GM04503 (cell line): ENCODE results near the gene FMO1.
A peak's percentile ranks its signal among the peaks of the same experiment; 100 is the strongest.

Source experiments
- DNase-seq: peaks from one replicate; pipeline ENCODE4 v3.0.0-alpha.2; 2012; ENCODE audit warnings: low read depth

The FMO1 gene

GRCh38 chr1:171279678-171280077 is 31.4 kb downstream of the FMO1 start:
- no peak for DNase-seq

DNA sequence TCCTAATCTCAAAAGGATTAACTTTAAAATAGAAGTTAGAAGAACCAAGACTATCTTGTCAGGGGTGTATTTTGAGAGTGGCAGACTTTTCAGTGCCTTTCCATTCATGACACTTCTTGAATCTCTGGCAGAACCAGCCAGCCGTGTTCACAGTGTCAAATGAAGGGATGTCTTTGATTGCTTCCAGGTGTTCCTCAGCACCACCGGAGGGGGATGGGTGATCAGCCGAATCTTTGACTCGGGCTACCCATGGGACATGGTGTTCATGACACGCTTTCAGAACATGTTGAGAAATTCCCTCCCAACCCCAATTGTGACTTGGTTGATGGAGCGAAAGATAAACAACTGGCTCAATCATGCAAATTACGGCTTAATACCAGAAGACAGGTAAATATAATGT is 32.3 kb downstream of the FMO1 start:
- no peak for DNase-seq

GRCh38 chr1:171286032-171286705 is 37.9 kb downstream of the FMO1 start:
- DNase-seq, result no peak

DNA sequence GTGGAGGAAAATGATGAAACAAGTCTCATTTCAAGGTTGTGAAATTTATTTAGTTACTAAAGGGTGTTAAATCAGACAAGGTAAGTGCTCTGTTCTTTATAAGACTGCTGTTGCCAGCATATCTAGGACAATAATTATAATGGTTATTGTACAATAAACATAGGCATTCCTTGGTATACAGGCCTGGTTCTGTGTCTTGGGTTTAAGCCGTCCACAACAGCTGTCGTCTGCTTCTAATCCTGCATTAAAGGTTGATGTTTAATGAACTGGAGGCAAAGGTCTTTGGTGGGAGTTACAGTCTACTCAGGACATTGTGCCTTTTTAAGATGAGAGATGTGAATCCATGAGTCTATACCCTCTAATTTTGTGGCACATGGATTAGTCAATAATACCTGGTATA is 42.3 kb downstream of the FMO1 start:
- DNase-seq, result no peak

DNA sequence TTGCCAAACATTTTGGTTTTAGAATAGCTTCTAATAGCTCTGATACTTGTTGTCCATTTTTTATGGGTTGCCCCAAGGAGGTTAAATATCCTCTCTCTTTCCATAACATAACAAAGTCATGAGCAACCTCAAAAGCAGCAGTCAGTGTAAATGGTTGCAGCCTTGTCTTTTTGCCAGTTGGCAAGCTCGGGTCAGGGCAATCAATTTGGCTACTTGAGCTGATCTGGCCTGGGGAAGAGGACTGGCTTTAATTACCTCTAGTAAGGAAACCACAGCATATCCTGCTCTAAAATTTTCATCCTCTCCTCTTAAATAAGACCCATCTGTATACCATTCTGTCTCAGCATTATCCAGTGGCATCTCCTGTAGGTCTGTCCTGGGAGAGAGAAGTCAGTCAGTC is 44.5 kb downstream of the FMO1 start:
- peak; percentile 90 for DNase-seq

- peak; percentile 70 for DNase-seq
Observed at GRCh38 chr1:171295383-171295782, 47.1 kb downstream of the FMO1 start.

DNA sequence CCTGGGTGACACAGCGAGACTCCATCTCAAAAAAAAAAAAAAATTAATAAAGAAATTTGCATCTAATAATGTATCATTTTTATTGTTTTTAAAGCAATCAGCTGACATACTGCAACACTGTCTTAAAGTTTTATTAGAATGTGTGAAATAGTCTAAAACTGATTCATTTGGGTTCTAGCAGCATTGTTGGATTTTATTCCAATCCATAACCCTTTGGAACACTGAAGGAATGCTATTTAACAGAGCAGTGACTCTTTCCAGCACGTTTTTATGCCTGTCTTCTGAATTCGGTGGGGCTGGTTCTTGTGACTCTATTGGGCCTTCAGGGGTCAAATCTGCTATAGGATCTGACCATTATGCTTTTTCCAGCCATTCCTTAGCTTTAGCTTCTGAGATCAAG is 47.5 kb downstream of the FMO1 start:
- peak; percentile 34 for DNase-seq

- DNase-seq, result no peak
Observed at GRCh38 chr1:171296897-171297296, 48.6 kb downstream of the FMO1 start.

- DNase-seq, result no peak
Observed at GRCh38 chr1:171298696-171299095, 50.4 kb downstream of the FMO1 start.

DNA sequence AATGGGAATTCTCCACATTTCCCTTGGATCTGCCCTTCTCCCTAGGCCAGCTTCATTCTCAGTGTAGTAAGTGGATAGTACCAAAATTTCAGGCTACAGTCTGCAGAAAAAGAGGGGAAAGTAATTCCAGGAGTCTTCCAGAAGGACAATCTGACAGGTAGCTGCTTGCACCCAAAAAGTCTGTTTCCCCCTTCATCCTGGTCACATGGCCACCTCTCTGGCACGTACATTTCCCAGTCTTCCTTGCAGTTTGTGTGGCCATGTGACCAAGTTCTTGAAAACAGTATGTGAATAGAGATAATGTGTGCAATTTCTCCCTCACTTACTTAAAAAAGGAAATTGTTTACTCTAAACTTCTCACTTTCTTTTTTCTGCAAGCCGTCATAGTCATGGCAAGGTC is 51.0 kb downstream of the FMO1 start:
- DNase-seq, result no peak

GRCh38 chr1:171300401-171300800 is 52.1 kb downstream of the FMO1 start:
- DNase-seq, result no peak

DNA sequence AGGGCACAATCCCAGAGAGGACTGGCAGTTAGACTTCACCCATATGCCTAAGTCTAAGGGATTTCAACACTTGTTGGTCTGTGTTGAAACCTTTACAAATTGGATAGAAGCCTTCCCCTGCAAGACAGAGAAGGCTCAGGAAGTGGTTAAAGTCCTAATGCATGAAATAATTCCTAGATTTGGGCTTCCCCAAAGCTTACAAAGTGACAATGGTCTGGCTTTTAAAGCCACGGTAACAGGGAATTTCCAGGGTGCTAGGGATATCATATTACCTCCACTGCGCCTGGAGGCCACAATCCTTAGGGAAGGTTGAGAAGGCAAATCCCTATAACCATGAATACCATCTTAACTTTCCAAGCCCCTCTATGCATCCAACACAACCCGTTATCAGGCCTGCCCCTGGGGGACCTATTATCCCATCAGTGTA is 62.4 kb downstream of the FMO1 start:
- DNase-seq, result no peak

GRCh38 chr1:171311771-171312558 is 63.7 kb downstream of the FMO1 start:
- DNase-seq, result no peak

DNA sequence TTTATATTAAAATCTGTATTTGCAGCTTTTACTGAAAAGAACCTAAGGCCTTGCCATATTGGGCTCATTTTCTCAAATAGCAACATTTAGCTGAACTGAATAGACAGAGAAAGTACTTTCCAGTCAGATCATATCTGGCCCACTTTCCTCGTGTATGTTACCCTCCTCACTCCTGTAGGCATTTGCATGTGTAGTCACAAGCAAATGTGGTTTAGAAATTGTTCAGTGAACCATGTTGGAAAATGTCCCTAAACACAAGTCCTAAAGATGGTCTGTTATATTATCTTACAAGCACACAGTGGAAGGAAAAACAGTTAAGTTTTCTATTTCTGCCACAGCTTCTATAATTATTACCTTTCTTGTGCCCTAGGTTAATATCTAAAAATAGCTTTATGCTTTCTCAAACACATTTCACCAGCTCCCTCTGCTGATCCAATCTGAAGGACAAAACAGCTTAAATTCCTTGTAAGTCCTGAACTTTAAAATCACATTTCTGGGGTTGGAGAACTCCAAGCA is 65.1 kb downstream of the FMO1 start:
- no peak for DNase-seq

DNA sequence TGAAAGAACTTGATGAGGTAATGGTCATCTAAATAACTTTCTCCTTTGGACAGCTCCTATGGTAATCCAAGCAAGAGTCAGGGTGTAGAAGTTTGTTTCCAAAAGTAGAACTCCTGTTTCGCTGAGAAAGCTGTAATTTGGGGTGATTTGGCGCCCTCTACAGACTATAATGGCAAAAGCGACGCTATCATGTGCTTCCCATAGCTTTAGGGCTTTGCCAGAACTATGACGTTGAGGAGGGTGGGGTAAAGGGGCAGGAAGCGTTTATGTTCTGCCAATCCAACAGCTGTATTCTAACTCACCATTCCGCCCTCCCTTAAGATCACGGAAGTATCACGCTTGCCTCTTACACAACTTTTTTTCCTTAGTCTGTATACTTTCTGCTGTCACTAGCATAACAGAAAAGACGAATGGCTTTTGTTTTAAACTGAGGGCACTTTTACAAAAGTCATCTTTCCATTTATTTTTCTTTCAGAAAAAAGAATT is 65.6 kb downstream of the FMO1 start, which contains the start of gene FMO4:
FMO4 (plus strand) TSS at position 349 of the 486 bp plus-strand sequence. CDS start 5,643 bp downstream, outside the sequence.
- DNase-seq, result peak; percentile 98

- no peak for DNase-seq
Observed at GRCh38 chr1:171329251-171329650, 81.0 kb downstream of the FMO1 start.

DNA sequence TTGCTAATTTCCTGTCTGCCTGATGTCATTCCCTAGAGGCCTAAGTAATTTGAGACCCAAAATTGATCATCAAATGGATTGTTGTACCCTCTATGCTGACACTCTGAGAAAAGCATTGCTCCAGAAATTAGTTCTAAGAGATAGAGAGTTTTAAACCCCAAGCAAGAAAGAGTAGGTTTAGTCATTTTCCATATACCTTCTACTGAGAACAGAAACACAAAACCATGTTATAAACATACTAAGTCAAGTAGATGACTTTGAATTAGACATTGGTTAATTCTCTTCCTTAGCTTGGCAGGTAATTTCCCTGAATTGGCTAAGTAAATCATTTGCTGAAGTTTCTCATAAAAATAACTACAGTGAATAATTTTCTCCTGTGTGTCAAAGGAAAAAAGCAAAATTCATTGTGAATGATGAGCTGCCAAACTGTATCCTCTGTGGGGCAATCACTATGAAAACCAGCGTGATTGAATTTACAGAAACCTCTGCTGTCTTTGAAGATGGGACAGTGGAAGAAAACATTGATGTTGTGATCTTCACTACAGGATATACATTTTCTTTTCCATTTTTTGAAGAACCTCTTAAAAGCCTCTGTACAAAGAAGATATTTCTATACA is 85.8 kb downstream of the FMO1 start:
- no peak for DNase-seq
